Caco-2 (cell line): Measurements from ENCODE around the gene SMCO4. TPM values are rescaled to one million over a fixed set of nuclear protein-coding genes. Genes with fewer than 3 reads are reported as not detected.

Experiments used
- BruUV-seq: library from RNA; stranded (reverse); fragments of 400-500 nt; replicated peaks from 2 replicates; lab custom pipeline; 2021; lab: Mats Ljungman, UMichigan
- CTCF ChIA-PET: fragments of 300-600 bp; sonication (Branson Sonifier 250); formaldehyde crosslinking; loops from one replicate; lab custom pipeline; 2022; ENCODE audit warnings: antibody characterized with exemption; lab: Charles Lee
- POLR2A ChIA-PET: fragments of 300-600 bp; sonication (Branson Sonifier 250); formaldehyde crosslinking; loops from one replicate; lab custom pipeline; 2022; ENCODE audit warnings: antibody characterized with exemption; lab: Charles Lee
- DNase-seq, 2 experiments: peaks; one replicate each; pipeline versions ENCODE4 v3.0.0 to v3.0.0-alpha.2; 2020 to 2022
- H3K27me3 ChIP-seq: replicated peaks from 2 replicates; pipeline ENCODE4 v1.6.0; 2011; ENCODE audit warnings: low read length; ENCODE audit not compliant: control insufficient read depth, insufficient read depth
- H3K36me3 ChIP-seq: 2 replicates; pipeline ENCODE4 v1.5.1; 2011; ENCODE audit warnings: low read length; ENCODE audit not compliant: control insufficient read depth, insufficient read depth
- H3K4me1 ChIP-seq: fragments of 250-450 bp; sonication (Bioruptor Pico); 2 replicates; pipeline ENCODE4 v1.5.1; 2020; ENCODE audit warnings: mild to moderate bottlenecking
- H3K4me3 ChIP-seq: 2 replicates; pipeline ENCODE4 v1.5.1; 2011; ENCODE audit warnings: low read depth, mild to moderate bottlenecking, control low read depth, low read length
- H3K9me3 ChIP-seq: fragments of 250-450 bp; sonication (Bioruptor Pico); 2 replicates; pipeline ENCODE4 v1.5.1; 2020; ENCODE audit warnings: mild to moderate bottlenecking, moderate library complexity
- H3K27ac Mint-ChIP-seq: one replicate; pipeline ENCODE4 v1.8.0; 2022; ENCODE audit warnings: mixed read lengths; ENCODE audit not compliant: unreplicated experiment
- H3K27me3 Mint-ChIP-seq: one replicate; pipeline ENCODE4 v1.8.0; 2022; ENCODE audit warnings: mixed read lengths; ENCODE audit not compliant: insufficient read depth, unreplicated experiment
- H3K36me3 Mint-ChIP-seq: one replicate; pipeline ENCODE4 v1.8.0; 2022; ENCODE audit warnings: mild to moderate bottlenecking, mixed read lengths; ENCODE audit not compliant: insufficient read depth, unreplicated experiment
- H3K4me1 Mint-ChIP-seq: one replicate; pipeline ENCODE4 v1.8.0; 2022; ENCODE audit warnings: low read depth, mixed read lengths; ENCODE audit not compliant: unreplicated experiment
- H3K4me3 Mint-ChIP-seq: one replicate; pipeline ENCODE4 v1.8.0; 2022; ENCODE audit warnings: mild to moderate bottlenecking, moderate library complexity, mixed read lengths; ENCODE audit not compliant: unreplicated experiment
- H3K9me3 Mint-ChIP-seq: one replicate; pipeline ENCODE4 v1.8.0; 2022; ENCODE audit warnings: mixed read lengths; ENCODE audit not compliant: unreplicated experiment
- CTCF ChIP-seq, 2 experiments: fragments of 200-600 bp in 1 of 2; IDR thresholded peaks; 1 replicate in 1 of 2; 2 replicates in 1 of 2; pipeline versions ENCODE4 v1.5.1 to v1.8.0; 2011 to 2022; ENCODE audit warnings: antibody characterized with exemption in 1 of 2, control low read depth in 1 of 2, inconsistent platforms in 1 of 2, low read depth in 1 of 2, low read length in 1 of 2, mild to moderate bottlenecking in 1 of 2, moderate library complexity in 1 of 2; ENCODE audit not compliant: insufficient read depth in 1 of 2, severe bottlenecking in 1 of 2, unreplicated experiment in 1 of 2
- intact Hi-C: fragments of 100-400 bp; cut with micrococcal nuclease; formaldehyde crosslinking; loops from one replicate; pipeline ENCODE4 v1.10.0; 2022; ENCODE audit not compliant: unreplicated experiment
- total RNA-seq: library from RNA; stranded (reverse); gene quantifications from 2 replicates; pipeline ENCODE4 v1.2.3, GENCODE V29; 2022

SMCO4 gene
- total RNA-seq, 1 experiment from 2014 or later, result 46.3 TPM

- no peak overlapping the region for H3K27ac Mint-ChIP-seq
- POLR2A ChIA-PET, result no interaction called here
- Histone ChIP-seq H3K4me1 (peaks cover 8% of the 10 kb centered on the region; the same call in 1 of the 2 replicates), H3K4me3 (no peak overlapping the region), H3K27me3 (no peaks in the 10 kb centered on the region), H3K36me3 (no peaks in the 10 kb centered on the region), H3K9me3 (no peaks in the 10 kb centered on the region)
- no peaks in the 10 kb centered on the region for H3K36me3 Mint-ChIP-seq
- no peak for TF ChIP-seq CTCF (IDR thresholded peaks at IDR 0.05; ENCODE audit: insufficient read depth in 1 of 2, low read depth in 1 of 2, low read length in 1 of 2, severe bottlenecking in 1 of 2, unreplicated experiment in 1 of 2)
- peaks cover 8% of the 10 kb centered on the region for H3K27me3 Mint-ChIP-seq
- no peaks in the 10 kb centered on the region for H3K9me3 Mint-ChIP-seq
- no peak overlapping the region for H3K4me3 Mint-ChIP-seq
- no TSS peak for BruUV-seq
- intact Hi-C loops, result loop anchor here (10.0 kb wide), 1 partner anchor 414 kb away; no protein-coding TSS in a partner anchor
- CTCF ChIA-PET, result interaction anchor here (0.5 kb wide), 1 partner anchor 333 kb away, joined by 4 read pairs; no protein-coding TSS in a partner anchor
- DNase-seq, result no peak
- H3K4me1 Mint-ChIP-seq, result peaks cover 5% of the 10 kb centered on the region
Measured at GRCh38 chr11:93548679-93549319, 5.6 kb upstream of the SMCO4 start.

GRCh38 chr11:93547773-93548172, 4.6 kb upstream of the SMCO4 start:
- BruUV-seq, result no TSS peak
- H3K36me3 Mint-ChIP-seq, result peaks cover 6% of the 10 kb centered on the region
- CTCF ChIA-PET, result no interaction called here

GRCh38 chr11:93547028-93547427, 3.8 kb upstream of the SMCO4 start:
- H3K9me3 ChIP-seq, result no peaks in the 10 kb centered on the region
- no peak overlapping the region for H3K4me3 Mint-ChIP-seq
- H3K27me3 ChIP-seq, result no peaks in the 10 kb centered on the region
- intact Hi-C loops, result loop anchor here (10.0 kb wide), 1 partner anchor 412 kb away; no protein-coding TSS in a partner anchor
- H3K27me3 Mint-ChIP-seq, result peaks cover 8% of the 10 kb centered on the region
- TF ChIP-seq CTCF (IDR thresholded peaks at IDR 0.05; ENCODE audit: insufficient read depth in 1 of 2, low read depth in 1 of 2, low read length in 1 of 2, severe bottlenecking in 1 of 2, unreplicated experiment in 1 of 2), result no peak
- no peak overlapping the region for H3K4me3 ChIP-seq
- peaks cover 6% of the 10 kb centered on the region for H3K4me1 Mint-ChIP-seq
- no peaks in the 10 kb centered on the region for H3K36me3 ChIP-seq
- H3K27ac Mint-ChIP-seq, result no peak overlapping the region
- ChIA-PET POLR2A (no interaction called here), CTCF (interaction anchor here (0.8 kb wide), 1 partner anchor 12 kb away, joined by 4 read pairs; no protein-coding TSS in a partner anchor)
- H3K36me3 Mint-ChIP-seq, result peaks cover 6% of the 10 kb centered on the region
- H3K4me1 ChIP-seq, result peaks cover 3% of the 10 kb centered on the region; the same call in 1 of the 2 replicates
- no peaks in the 10 kb centered on the region for H3K9me3 Mint-ChIP-seq
- no TSS peak for BruUV-seq
- no peak for DNase-seq

More at GRCh38 chr11:93547773-93548172, 4.6 kb upstream of the SMCO4 start:
- Mint-ChIP-seq H3K27me3 (peaks cover 8% of the 10 kb centered on the region), H3K9me3 (no peaks in the 10 kb centered on the region), H3K4me1 (peaks cover 5% of the 10 kb centered on the region), H3K4me3 (no peak overlapping the region), H3K27ac (no peak overlapping the region)
- H3K9me3 ChIP-seq, result no peaks in the 10 kb centered on the region
- intact Hi-C loops, result loop anchor here (10.0 kb wide), 1 partner anchor 413 kb away; no protein-coding TSS in a partner anchor
- no peak overlapping the region for H3K4me3 ChIP-seq
- H3K4me1 ChIP-seq, result peaks cover 2% of the 10 kb centered on the region; the same call in 1 of the 2 replicates
- H3K27me3 ChIP-seq, result no peaks in the 10 kb centered on the region
- H3K36me3 ChIP-seq, result no peaks in the 10 kb centered on the region
- TF ChIP-seq CTCF (IDR thresholded peaks at IDR 0.05; ENCODE audit: insufficient read depth in 1 of 2, low read depth in 1 of 2, low read length in 1 of 2, severe bottlenecking in 1 of 2, unreplicated experiment in 1 of 2), result no peak
- POLR2A ChIA-PET, result no interaction called here
- no peak for DNase-seq
